ENCODE results near the gene BRD3. TPM values are rescaled to one million over a fixed set of nuclear protein-coding genes. Genes with fewer than 3 reads are reported as not detected.

The BRD3 gene
- total and polyA plus RNA-seq, 2 of the 8 experiments (the other 6 are each of a cell fraction or from before 2014, with no cell fraction given): 31.0 to 82.7 TPM

DNA sequence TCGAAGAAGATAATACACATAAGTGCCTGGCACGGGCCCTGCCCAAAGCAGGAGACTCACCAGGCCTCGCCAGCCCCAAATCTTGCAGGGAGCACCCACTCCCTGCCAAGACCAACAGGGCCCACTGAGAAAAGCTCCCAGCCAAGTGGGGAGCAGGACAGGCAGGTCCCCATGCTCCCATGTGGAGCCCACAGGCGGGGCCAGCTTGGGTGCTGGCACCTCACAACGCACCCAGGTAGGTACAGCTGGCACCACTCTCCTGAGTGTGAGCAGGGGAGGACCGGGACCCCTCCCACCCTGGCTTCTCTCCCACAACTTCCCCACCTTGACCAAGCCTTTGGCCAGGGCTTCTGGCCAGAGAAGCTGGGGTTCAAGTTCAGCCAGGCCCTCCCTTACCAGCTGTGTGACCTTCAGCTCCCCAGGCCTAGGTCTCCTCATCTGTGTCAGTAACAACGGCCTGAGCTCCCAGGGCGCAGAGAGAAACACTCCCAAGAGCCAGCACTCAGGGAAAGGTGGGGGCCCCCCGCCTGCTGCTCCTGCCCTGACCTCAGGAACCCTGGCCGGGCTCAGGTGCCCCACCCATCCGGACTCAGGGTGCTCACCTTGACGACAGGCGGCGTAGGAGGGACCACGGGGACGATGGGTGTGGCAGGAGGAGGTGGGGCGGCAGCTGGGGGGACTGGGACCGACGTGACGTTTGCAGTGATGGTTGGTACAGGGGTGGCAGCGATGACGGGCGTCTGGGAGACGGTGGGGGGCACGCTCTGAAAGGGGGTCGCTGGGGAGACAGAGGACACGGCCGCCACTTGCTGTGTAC lies 17.8 kb downstream of the BRD3 start:
- H3K27ac ChIP-seq (ENCODE audit: low read depth, low read length): no peak overlapping the region
- peaks cover 25 to 70% (median 66%) of the 10 kb centered on the region in 4 experiments for H3K36me3 ChIP-seq (ENCODE audit: control insufficient read depth in 2 of 4, insufficient read depth in 4 of 4, low read length in 3 of 4)
- H3K23me2 ChIP-seq (ENCODE audit: low read depth, low read length): no peaks in the 10 kb centered on the region
- H2AFZ ChIP-seq (ENCODE audit: low read length): no peak overlapping the region
- no peak overlapping the region for H2AK5ac ChIP-seq (ENCODE audit: low read depth, low read length)
- H4K5ac ChIP-seq (ENCODE audit: insufficient read length, low read depth, low read length): no peak overlapping the region
- POLR2A ChIA-PET (ENCODE audit: partially characterized antibody): interaction anchor here (0.8 to 1.7 kb wide), 5 partner anchors 11 to 89 kb away, joined by 3 to 9 read pairs (median 3); partner anchors contain the start of gene BRD3
- no peak overlapping the region for H4K8ac ChIP-seq (ENCODE audit: extremely low read depth, insufficient read depth, low read length)
- H2BK120ac ChIP-seq (replicated peaks; ENCODE audit: low read depth, low read length): no peak overlapping the region
- H2BK12ac ChIP-seq (ENCODE audit: low read depth, low read length): no peak overlapping the region
- no peaks in the 10 kb centered on the region for H3K27me3 ChIP-seq (replicated peaks in 1 of 4; ENCODE audit: control insufficient read depth in 3 of 4, extremely low read depth in 1 of 4, insufficient read depth in 3 of 4, low read length in 3 of 4)
- H3K79me1 ChIP-seq (ENCODE audit: low read depth, low read length): peaks cover 11% of the 10 kb centered on the region
- no peak for FAIRE-seq
- no peaks in the 10 kb centered on the region for H3K9me3 ChIP-seq (ENCODE audit: insufficient read depth in 2 of 2, low read depth in 1 of 2, low read length in 1 of 2)
- no peak overlapping the region for H3K56ac ChIP-seq (replicated peaks; ENCODE audit: insufficient read length, low read depth, low read length)
- no peak overlapping the region for H4K91ac ChIP-seq (replicated peaks; ENCODE audit: insufficient read length, low read length)
- CTCF ChIA-PET (ENCODE audit: partially characterized antibody): interaction anchor here (0.6 to 2.1 kb wide), 4 partner anchors 15 to 632 kb away, joined by 3 to 8 read pairs (median 4); partner anchors contain the start of gene REXO4
- no peak overlapping the region for H3K4me3 ChIP-seq (ENCODE audit: extremely low read depth in 1 of 4, insufficient read depth in 2 of 4, low read depth in 3 of 4, low read length in 4 of 4)
- peaks cover 0 to 19% of the 10 kb centered on the region in 2 experiments; a peak in 2 of 4 replicates for H3K79me2 ChIP-seq (ENCODE audit: control insufficient read depth in 1 of 2, insufficient read depth in 2 of 2, low read length in 2 of 2)
- H3K18ac ChIP-seq (ENCODE audit: extremely low read depth, low read length): no peak overlapping the region
- H4K20me1 ChIP-seq (replicated peaks in 1 of 2; ENCODE audit: control insufficient read depth in 1 of 2, insufficient read depth in 2 of 2, low read length in 2 of 2): peaks cover 15 to 27% of the 10 kb centered on the region in 2 experiments
- DNase-seq (ENCODE audit: low read depth in 1 of 2, low spot score in 2 of 2): no peak
- H2BK15ac ChIP-seq (ENCODE audit: low read length): no peak overlapping the region
- no peak overlapping the region for H3K23ac ChIP-seq (ENCODE audit: insufficient read length)
- no peak overlapping the region for H2BK5ac ChIP-seq (ENCODE audit: low read depth, low read length)
- H3K4me2 ChIP-seq (ENCODE audit: insufficient read depth in 1 of 2, low read depth in 2 of 2, low read length in 2 of 2): no peak overlapping the region
- H3K4ac ChIP-seq (replicated peaks; ENCODE audit: insufficient read length, low read depth, low read length): no peak overlapping the region
- no peaks in the 10 kb centered on the region for H3K4me1 ChIP-seq (replicated peaks in 1 of 4; ENCODE audit: control insufficient read depth in 3 of 4, insufficient read depth in 4 of 4, low read length in 3 of 4)
- no peak overlapping the region for H3K14ac ChIP-seq (ENCODE audit: insufficient read length)
- WGBS, 2 experiments (ENCODE audit: extremely low coverage in 1 of 2, insufficient coverage in 1 of 2, insufficient read length in 1 of 2, insufficient replicate concordance in 2 of 2, low coverage in 1 of 2, low lambda C conversion rate in 2 of 2, missing lambda C conversion rate in 1 of 2): 93% methylated on average over 21 of the region's 28 CpGs; no CpG with 5 or more reads in 1 of the 2 experiments
- no peak overlapping the region; a peak in 2 of 7 replicates for H3K9ac ChIP-seq (replicated peaks in 1 of 4; ENCODE audit: extremely low read depth in 1 of 4, low read depth in 3 of 4, low read length in 3 of 4)
- H2BK20ac ChIP-seq (ENCODE audit: low read length): no peak overlapping the region
- TF ChIP-seq, protein P1, sequence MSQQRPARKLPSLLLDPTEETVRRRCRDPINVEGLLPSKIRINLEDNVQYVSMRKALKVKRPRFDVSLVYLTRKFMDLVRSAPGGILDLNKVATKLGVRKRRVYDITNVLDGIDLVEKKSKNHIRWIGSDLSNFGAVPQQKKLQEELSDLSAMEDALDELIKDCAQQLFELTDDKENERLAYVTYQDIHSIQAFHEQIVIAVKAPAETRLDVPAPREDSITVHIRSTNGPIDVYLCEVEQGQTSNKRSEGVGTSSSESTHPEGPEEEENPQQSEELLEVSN (IDR thresholded peaks at IDR 0.05): no peak
- TF ChIP-seq POLR2A (IDR thresholded peaks at IDR 0.05; ENCODE audit: control extremely low read depth in 1 of 2, low read depth in 2 of 2, low read length in 2 of 2): no peak
- no peak for TF ChIP-seq HDAC2 (IDR thresholded peaks at IDR 0.05; ENCODE audit: borderline replicate concordance in 1 of 2, low read depth in 2 of 2, low read length in 2 of 2)
- no peak for TF ChIP-seq ZNF274 (IDR thresholded peaks at IDR 0.05; ENCODE audit: borderline replicate concordance, extremely low read depth, low read length)
- no peak for TF ChIP-seq FOSL1 (IDR thresholded peaks at IDR 0.05; ENCODE audit: insufficient read depth, low read depth, low read length)
- TF ChIP-seq CBX8 (IDR thresholded peaks at IDR 0.05; ENCODE audit: borderline replicate concordance, low read depth, low read length): no peak
- no peak for TF ChIP-seq BCL11A (IDR thresholded peaks at IDR 0.05; ENCODE audit: low read depth in 2 of 2, low read length in 2 of 2)
- TF ChIP-seq, protein P2, sequence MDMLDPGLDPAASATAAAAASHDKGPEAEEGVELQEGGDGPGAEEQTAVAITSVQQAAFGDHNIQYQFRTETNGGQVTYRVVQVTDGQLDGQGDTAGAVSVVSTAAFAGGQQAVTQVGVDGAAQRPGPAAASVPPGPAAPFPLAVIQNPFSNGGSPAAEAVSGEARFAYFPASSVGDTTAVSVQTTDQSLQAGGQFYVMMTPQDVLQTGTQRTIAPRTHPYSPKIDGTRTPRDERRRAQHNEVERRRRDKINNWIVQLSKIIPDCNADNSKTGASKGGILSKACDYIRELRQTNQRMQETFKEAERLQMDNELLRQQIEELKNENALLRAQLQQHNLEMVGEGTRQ (IDR thresholded peaks at IDR 0.05; ENCODE audit: low read length): no peak
- no peak for TF ChIP-seq SP4 (IDR thresholded peaks at IDR 0.05; ENCODE audit: low read length)
- TF ChIP-seq EGR1 (IDR thresholded peaks at IDR 0.05; ENCODE audit: borderline replicate concordance, low read depth, low read length): no peak
